OCI-LY3 (cell line): ENCODE data around the gene PAX2.

Experiments
- H2AFZ ChIP-seq: fragments of 200-600, 300-600 bp; shearing (Covaris generic); 2 replicates; pipeline ENCODE4 v1.6.0; 2014; ENCODE audit warnings: antibody characterized with exemption, low read depth, low read length
- H3K27ac ChIP-seq: fragments of 200-600, 300-600 bp; sonication (generic); 2 replicates; pipeline ENCODE4 v1.5.1; 2014; ENCODE audit warnings: mild to moderate bottlenecking, low read length, moderate library complexity, mixed read lengths
- H3K27me3 ChIP-seq: fragments of 200-600, 300-600 bp; sonication (generic); 2 replicates; pipeline ENCODE4 v1.6.1; 2014; ENCODE audit warnings: low read depth, low read length, mixed read lengths
- H3K36me3 ChIP-seq: fragments of 200-600, 300-600 bp; sonication (generic); replicated peaks from 2 replicates; pipeline ENCODE3; 2014; ENCODE audit warnings: low read depth, low read length, mixed read lengths
- H3K4me1 ChIP-seq: fragments of 300-600, 200-600 bp; sonication (generic); 2 replicates; pipeline ENCODE4 v1.6.1; 2014; ENCODE audit warnings: low read length, mixed read lengths
- H3K4me2 ChIP-seq: fragments of 200-600, 300-600 bp; sonication (generic); 2 replicates; pipeline ENCODE4 v1.6.1; 2014; ENCODE audit warnings: low read length, mixed read lengths
- H3K4me3 ChIP-seq: fragments of 300-600, 200-600 bp; sonication (generic); 2 replicates; pipeline ENCODE4 v1.5.1; 2014; ENCODE audit warnings: antibody characterized with exemption, mild to moderate bottlenecking, low read length, moderate library complexity
- H3K79me2 ChIP-seq: fragments of 300-600, 200-600 bp; shearing (Covaris generic); 2 replicates; pipeline ENCODE4 v1.6.1; 2014; ENCODE audit warnings: mild to moderate bottlenecking, low read length, mixed read lengths
- H3K9ac ChIP-seq: fragments of 300-600, 200-600 bp; shearing (Covaris generic); 2 replicates; pipeline ENCODE4 v1.6.0; 2014; ENCODE audit warnings: mild to moderate bottlenecking, low read length, moderate library complexity
- H3K9me3 ChIP-seq: fragments of 200-600, 300-600 bp; shearing (Covaris generic); 2 replicates; pipeline ENCODE4 v1.6.1; 2014; ENCODE audit warnings: low read length, mixed read lengths; ENCODE audit not compliant: insufficient read depth
- H4K20me1 ChIP-seq: fragments of 200-600, 300-600 bp; sonication (generic); 2 replicates; pipeline ENCODE4 v1.6.1; 2016; ENCODE audit warnings: low read length, mixed read lengths; ENCODE audit not compliant: insufficient read depth
- CTCF ChIP-seq: fragments of 200-600, 300-600 bp; sonication (generic); IDR thresholded peaks from 2 replicates; pipeline ENCODE4 v1.5.1; 2014; ENCODE audit warnings: antibody characterized with exemption, low read length, low read depth
- EZH2phosphoT487 ChIP-seq: fragments of 200-600 bp; shearing (Covaris generic); IDR thresholded peaks from 2 replicates; pipeline ENCODE4 v1.6.1; 2018; ENCODE audit warnings: antibody characterized with exemption, mixed run types, low read depth

PAX2 gene

GRCh38 chr10:100727808-100728207 is 17.6 kb upstream of the PAX2 start:
- TF ChIP-seq CTCF: no peak
- TF ChIP-seq EZH2phosphoT487: no peak
- Histone ChIP-seq H3K4me1 (peaks cover 16% of the 10 kb centered on the region), H3K27ac (no peak overlapping the region), H3K36me3 (no peaks in the 10 kb centered on the region), H2AFZ (no peak overlapping the region), H4K20me1 (no peaks in the 10 kb centered on the region), H3K9me3 (no peaks in the 10 kb centered on the region), H3K9ac (no peak overlapping the region), H3K4me2 (no peak overlapping the region), H3K4me3 (no peak overlapping the region), H3K27me3 (no peaks in the 10 kb centered on the region), H3K79me2 (no peaks in the 10 kb centered on the region)

- TF ChIP-seq EZH2phosphoT487 (no peak), CTCF (peak; percentile 16; the same call in 1 of the 2 replicates)
- H3K27me3 ChIP-seq: no peaks in the 10 kb centered on the region
- H3K79me2 ChIP-seq: no peaks in the 10 kb centered on the region
- H3K4me2 ChIP-seq: no peak overlapping the region
- H4K20me1 ChIP-seq: no peaks in the 10 kb centered on the region
- no peak overlapping the region for H3K9ac ChIP-seq
- H3K27ac ChIP-seq: no peak overlapping the region
- no peaks in the 10 kb centered on the region for H3K9me3 ChIP-seq
- H3K36me3 ChIP-seq: no peaks in the 10 kb centered on the region
- no peak overlapping the region for H3K4me3 ChIP-seq
- peaks cover 28% of the 10 kb centered on the region for H3K4me1 ChIP-seq
- no peak overlapping the region for H2AFZ ChIP-seq
These were observed 16.2 kb upstream of the PAX2 start for GRCh38 chr10:100728928-100729861.

GRCh38 chr10:100729862-100730724 is 15.3 kb upstream of the PAX2 start:
- Histone ChIP-seq H3K36me3 (no peaks in the 10 kb centered on the region), H3K4me3 (no peak overlapping the region), H3K79me2 (no peaks in the 10 kb centered on the region), H3K27me3 (no peaks in the 10 kb centered on the region), H3K4me1 (peaks cover 33% of the 10 kb centered on the region), H3K9ac (no peak overlapping the region), H3K9me3 (no peaks in the 10 kb centered on the region), H3K4me2 (peak overlapping the region; percentile 59; the same call in 1 of the 2 replicates), H4K20me1 (no peaks in the 10 kb centered on the region), H3K27ac (no peak overlapping the region), H2AFZ (no peak overlapping the region)
- TF ChIP-seq CTCF (no peak), EZH2phosphoT487 (no peak)
